ENCODE results near the gene SLC2A13.

Gene SLC2A13

DNA sequence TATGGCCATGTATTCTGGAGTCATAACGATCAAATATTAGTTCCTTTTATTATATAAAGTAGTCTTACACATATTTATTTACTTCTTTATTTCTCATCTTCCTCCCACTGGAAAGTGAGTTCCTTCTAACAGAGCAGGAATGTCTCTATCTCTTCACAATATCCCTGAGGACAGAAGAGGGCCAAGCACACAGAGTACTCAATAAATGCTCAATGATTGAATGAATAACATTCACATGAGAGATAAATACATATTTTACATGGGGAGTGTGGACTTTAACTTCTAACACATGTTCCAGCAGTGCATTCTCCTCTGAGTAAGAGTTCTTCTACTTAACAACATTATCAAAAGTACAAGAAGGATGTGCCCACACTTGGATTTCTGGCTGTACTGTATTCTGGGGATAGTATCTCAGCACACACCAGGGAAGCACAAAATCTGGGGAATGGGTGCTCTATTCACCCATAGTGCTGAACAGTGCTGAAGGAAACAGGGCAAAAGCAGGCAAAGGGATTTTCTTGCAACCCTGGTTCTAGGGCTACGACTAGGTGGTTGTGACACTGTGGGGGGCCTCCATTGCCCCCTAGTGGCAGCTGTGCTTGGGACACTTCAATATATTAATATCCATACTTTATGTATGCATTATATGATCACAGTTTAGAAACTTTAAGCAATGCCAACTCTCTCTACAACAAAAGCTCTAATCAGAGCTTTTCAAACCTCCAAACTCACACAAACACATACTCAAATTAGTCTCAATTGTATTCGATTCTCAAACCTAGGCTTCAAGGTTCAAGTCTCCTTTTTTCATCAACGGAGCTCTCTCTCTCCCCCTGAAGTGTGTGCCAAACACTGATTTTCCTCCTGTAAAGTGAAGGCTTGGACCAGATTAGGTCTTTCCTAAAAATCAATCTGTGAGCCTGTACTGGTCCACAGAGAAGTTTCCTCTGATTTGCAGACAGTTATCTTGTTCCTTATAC lies 115.5 kb downstream of the SLC2A13 start:
- Histone ChIP-seq H3K9me3 (ENCODE audit: low read depth, low read length) (no peaks in the 10 kb centered on the region), H3K9ac (ENCODE audit: insufficient read length) (no peak overlapping the region), H3K36me3 (ENCODE audit: insufficient read depth, low read length) (no peaks in the 10 kb centered on the region), H3K4me3 (no peak overlapping the region), H3K27ac (no peak overlapping the region)
- DNase-seq (ENCODE audit: low read depth, low spot score): no peak
- no peak for TF ChIP-seq FOXP2 (optimal IDR thresholded peaks at IDR 0.05; ENCODE audit: control extremely low read depth, extremely low read length, insufficient read depth)

DNA sequence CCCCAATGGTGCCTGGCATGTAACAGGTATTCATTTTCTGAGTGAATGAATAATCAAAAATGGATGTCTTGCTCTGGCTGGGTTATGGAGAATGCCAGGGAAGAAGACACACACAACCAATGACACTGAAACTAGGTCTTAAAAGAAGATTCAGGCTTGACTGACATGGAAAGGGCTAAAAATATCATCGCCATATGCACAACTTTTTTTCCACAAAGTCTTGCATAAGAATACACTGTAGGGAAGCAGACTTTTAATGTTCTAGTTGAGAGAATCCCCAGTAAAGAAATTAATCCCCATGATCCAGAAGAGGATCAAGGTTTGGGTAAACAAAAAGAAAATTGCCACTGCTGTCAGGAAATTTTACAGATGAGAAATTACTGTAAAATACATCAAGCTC lies 116.4 kb downstream of the SLC2A13 start:
- no peak overlapping the region for H3K27ac ChIP-seq
- TF ChIP-seq FOXP2 (optimal IDR thresholded peaks at IDR 0.05; ENCODE audit: control extremely low read depth, extremely low read length, insufficient read depth) (no peak), POLR2AphosphoS5 (IDR thresholded peaks at IDR 0.05; ENCODE audit: borderline replicate concordance, low read depth, low read length) (no peak), EZH2 (IDR thresholded peaks at IDR 0.05) (no peak)
- no peaks in the 10 kb centered on the region for H3K9me3 ChIP-seq (ENCODE audit: low read depth, low read length)
- H3K36me3 ChIP-seq (ENCODE audit: insufficient read depth, low read length): no peaks in the 10 kb centered on the region
- no peak for DNase-seq (ENCODE audit: low read depth, low spot score)
- H3K9ac ChIP-seq (ENCODE audit: insufficient read length): no peak overlapping the region
- no peak overlapping the region for H3K4me3 ChIP-seq

DNA sequence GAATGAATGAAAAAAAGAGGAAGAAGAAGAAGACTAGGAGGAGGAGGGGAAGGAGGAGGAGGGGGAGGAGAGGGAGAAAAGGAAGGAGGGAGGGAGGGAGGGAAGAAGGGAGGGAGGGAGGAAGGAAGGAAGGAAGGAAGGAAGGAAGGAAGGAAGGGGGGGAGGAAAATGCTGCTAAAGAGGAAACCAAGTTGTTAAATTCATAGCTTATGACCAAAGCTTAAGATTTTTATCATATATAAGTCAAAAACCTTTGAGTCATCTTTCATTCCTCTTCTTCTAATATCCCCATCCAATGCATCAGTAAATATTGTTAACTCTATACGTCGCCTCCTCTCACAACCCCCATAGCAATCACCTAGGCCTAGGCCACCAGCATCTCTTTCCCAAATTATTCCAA lies 117.3 kb downstream of the SLC2A13 start:
- TF ChIP-seq POLR2AphosphoS5 (IDR thresholded peaks at IDR 0.05; ENCODE audit: borderline replicate concordance, low read depth, low read length): no peak
- TF ChIP-seq FOXP2 (optimal IDR thresholded peaks at IDR 0.05; ENCODE audit: control extremely low read depth, extremely low read length, insufficient read depth): no peak
- TF ChIP-seq EZH2 (IDR thresholded peaks at IDR 0.05): no peak
- Histone ChIP-seq H3K9me3 (ENCODE audit: low read depth, low read length) (no peaks in the 10 kb centered on the region), H3K27ac (no peak overlapping the region), H3K9ac (ENCODE audit: insufficient read length) (no peak overlapping the region), H3K4me3 (no peak overlapping the region), H3K36me3 (ENCODE audit: insufficient read depth, low read length) (no peaks in the 10 kb centered on the region)
- no peak for DNase-seq (ENCODE audit: low read depth, low spot score)

DNA sequence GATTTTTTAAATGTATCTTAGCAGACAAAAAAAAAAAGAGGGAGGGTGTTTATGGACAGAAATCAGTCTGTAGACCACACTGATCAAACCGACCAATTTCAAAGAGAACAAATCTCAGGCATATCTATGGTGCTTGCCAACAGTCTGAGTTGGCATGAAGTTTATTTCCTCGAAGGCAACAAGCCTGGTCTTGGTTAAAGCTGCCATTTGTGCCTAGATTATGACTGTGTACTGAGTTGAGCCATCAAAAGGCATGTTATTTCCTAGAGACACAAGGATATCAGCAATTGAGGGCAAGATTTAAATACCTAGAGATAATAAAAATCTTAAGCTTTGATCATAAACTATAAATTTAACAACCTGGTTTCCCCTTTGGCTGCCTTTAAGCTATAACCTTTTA lies 119.2 kb downstream of the SLC2A13 start:
- Histone ChIP-seq H3K36me3 (ENCODE audit: insufficient read depth, low read length) (no peaks in the 10 kb centered on the region), H3K9me3 (ENCODE audit: low read depth, low read length) (no peaks in the 10 kb centered on the region), H3K4me3 (no peak overlapping the region), H3K27ac (no peak overlapping the region), H3K9ac (ENCODE audit: insufficient read length) (no peak overlapping the region)
- TF ChIP-seq EZH2 (IDR thresholded peaks at IDR 0.05): no peak
- no peak for TF ChIP-seq FOXP2 (optimal IDR thresholded peaks at IDR 0.05; ENCODE audit: control extremely low read depth, extremely low read length, insufficient read depth)
- no peak for DNase-seq (ENCODE audit: low read depth, low spot score)

DNA sequence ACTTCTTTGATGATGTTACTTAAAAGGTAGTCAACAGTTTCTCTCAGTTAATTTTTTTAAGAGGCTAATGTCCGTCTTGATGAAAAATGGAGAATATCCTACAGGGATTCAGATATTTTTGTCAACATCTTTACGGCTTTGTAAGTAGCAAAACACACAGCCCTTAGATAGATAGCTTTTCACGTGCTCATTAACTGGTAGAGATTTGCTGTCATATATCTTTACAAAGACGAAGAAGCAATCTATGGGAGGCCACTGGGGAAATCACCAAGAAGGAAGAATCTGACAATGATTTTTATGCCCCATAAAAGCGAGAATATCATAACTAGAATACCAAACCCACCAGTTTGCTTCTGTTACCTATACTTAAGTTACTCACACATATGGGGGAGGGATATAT lies 121.2 kb downstream of the SLC2A13 start:
- no peak for DNase-seq (ENCODE audit: low read depth, low spot score)
- H3K27ac ChIP-seq: no peak overlapping the region
- TF ChIP-seq EZH2 (IDR thresholded peaks at IDR 0.05) (no peak), FOXP2 (optimal IDR thresholded peaks at IDR 0.05; ENCODE audit: control extremely low read depth, extremely low read length, insufficient read depth) (no peak), POLR2AphosphoS5 (IDR thresholded peaks at IDR 0.05; ENCODE audit: borderline replicate concordance, low read depth, low read length) (no peak)
- no peaks in the 10 kb centered on the region for H3K9me3 ChIP-seq (ENCODE audit: low read depth, low read length)
- no peaks in the 10 kb centered on the region for H3K36me3 ChIP-seq (ENCODE audit: insufficient read depth, low read length)
- no peak overlapping the region for H3K9ac ChIP-seq (ENCODE audit: insufficient read length)
- no peak overlapping the region for H3K4me3 ChIP-seq

DNA sequence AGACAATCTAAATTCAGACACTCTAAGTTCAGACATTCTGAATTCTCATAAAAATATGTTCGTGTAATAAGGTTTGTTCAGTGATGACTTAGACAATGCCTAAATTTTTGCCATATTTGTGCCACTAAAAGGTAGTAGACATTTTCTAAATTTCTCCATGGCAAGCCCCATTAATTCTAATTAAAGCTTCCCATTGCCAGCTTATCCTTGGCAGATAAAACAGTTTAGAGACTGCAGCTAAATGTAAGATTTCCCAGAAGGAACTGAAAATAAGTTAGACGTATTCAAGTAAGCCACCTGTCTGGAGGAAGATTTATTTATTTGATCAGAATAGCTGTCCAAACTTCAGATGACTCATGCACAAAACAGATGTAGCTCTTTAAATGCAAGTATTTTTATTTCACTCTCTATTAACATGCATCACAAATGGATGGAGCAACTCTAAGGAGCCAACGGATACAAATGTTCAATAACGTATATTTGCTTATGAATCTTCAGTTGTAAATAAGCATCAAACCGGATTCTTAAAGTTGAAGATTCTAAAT lies 130.4 kb downstream of the SLC2A13 start:
- no peak overlapping the region for H3K27ac ChIP-seq
- no peaks in the 10 kb centered on the region for H3K36me3 ChIP-seq (ENCODE audit: insufficient read depth, low read length)
- H3K9me3 ChIP-seq (ENCODE audit: low read depth, low read length): no peaks in the 10 kb centered on the region
- no peak overlapping the region for H3K4me3 ChIP-seq
- TF ChIP-seq FOXP2 (optimal IDR thresholded peaks at IDR 0.05; ENCODE audit: control extremely low read depth, extremely low read length, insufficient read depth) (no peak), EZH2 (IDR thresholded peaks at IDR 0.05) (no peak), POLR2AphosphoS5 (IDR thresholded peaks at IDR 0.05; ENCODE audit: borderline replicate concordance, low read depth, low read length) (no peak)
- no peak overlapping the region for H3K9ac ChIP-seq (ENCODE audit: insufficient read length)
- no peak for DNase-seq (ENCODE audit: low read depth, low spot score)

DNA sequence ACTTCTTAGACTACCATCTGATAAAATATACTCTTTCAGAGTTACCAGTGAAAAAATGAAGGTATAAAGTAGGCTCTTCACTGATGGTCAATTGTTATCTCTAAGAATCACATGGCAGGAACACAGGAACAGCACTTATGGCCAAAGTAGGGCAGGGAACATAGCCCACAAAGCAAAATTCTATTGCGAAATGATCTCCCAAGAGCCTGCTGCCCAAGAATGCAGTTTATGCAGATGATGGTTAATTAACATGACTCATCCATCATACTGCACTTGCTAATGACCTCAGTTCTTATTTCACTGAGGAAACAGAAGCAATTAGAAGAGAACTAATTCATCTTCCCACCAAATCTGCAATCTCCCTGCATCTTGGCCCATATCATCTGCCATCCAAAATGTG lies 133.8 kb downstream of the SLC2A13 start:
- Histone ChIP-seq H3K36me3 (ENCODE audit: insufficient read depth, low read length) (no peaks in the 10 kb centered on the region), H3K9ac (ENCODE audit: insufficient read length) (no peak overlapping the region), H3K27ac (no peak overlapping the region), H3K9me3 (ENCODE audit: low read depth, low read length) (no peaks in the 10 kb centered on the region), H3K4me3 (no peak overlapping the region)
- DNase-seq (ENCODE audit: low read depth, low spot score): no peak
- TF ChIP-seq POLR2AphosphoS5 (IDR thresholded peaks at IDR 0.05; ENCODE audit: borderline replicate concordance, low read depth, low read length) (no peak), EZH2 (IDR thresholded peaks at IDR 0.05) (no peak), FOXP2 (optimal IDR thresholded peaks at IDR 0.05; ENCODE audit: control extremely low read depth, extremely low read length, insufficient read depth) (no peak)

DNA sequence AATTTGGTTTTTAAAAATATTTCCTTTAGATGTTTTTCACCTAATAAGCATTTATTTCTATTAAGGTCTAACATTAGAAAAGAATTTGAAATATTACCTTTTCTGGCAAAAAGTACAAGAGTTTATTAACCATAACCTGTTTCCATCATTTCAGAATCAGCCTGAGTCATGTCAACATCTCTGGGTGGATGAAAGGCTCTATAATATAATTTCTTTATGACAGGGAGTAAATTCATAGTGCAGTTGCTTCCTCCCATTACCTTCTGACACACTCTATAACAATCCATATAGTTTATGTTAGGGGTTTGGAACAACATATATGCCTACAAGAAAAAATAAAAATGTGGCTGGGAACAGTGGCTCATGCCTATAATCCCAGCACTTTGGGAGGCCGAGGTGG lies 134.5 kb downstream of the SLC2A13 start:
- no peak overlapping the region for H3K27ac ChIP-seq
- no peak for DNase-seq (ENCODE audit: low read depth, low spot score)
- H3K36me3 ChIP-seq (ENCODE audit: insufficient read depth, low read length): no peaks in the 10 kb centered on the region
- no peak overlapping the region for H3K4me3 ChIP-seq
- TF ChIP-seq POLR2AphosphoS5 (IDR thresholded peaks at IDR 0.05; ENCODE audit: borderline replicate concordance, low read depth, low read length) (no peak), FOXP2 (optimal IDR thresholded peaks at IDR 0.05; ENCODE audit: control extremely low read depth, extremely low read length, insufficient read depth) (no peak), EZH2 (IDR thresholded peaks at IDR 0.05) (no peak)
- no peaks in the 10 kb centered on the region for H3K9me3 ChIP-seq (ENCODE audit: low read depth, low read length)
- no peak overlapping the region for H3K9ac ChIP-seq (ENCODE audit: insufficient read length)

All from SK-N-MC (cell line).